Right lung (tissue), 5 donors: Measurements from ENCODE around the gene MAP2K5. TPM values are rescaled to one million over a fixed set of nuclear protein-coding genes. Genes with fewer than 3 reads are reported as not detected.

Experiments used
- DNase-seq, 2 donors: peaks; one replicate each; pipeline ENCODE4 v3.0.0-alpha.2; 2013
- polyA plus RNA-seq, 5 donors: library from polyadenylated mRNA; unstranded; fragments of 120-200 nt; gene quantifications; one replicate each; pipeline versions ENCODE4 v1.2.1 to v1.2.3, GENCODE V29; 2013; ENCODE audit warnings: inconsistent platforms in 1 of 5, low replicate concordance in 1 of 5; ENCODE audit not compliant: insufficient read length in 5 of 5, insufficient read depth in 1 of 5

MAP2K5 gene
- polyA plus RNA-seq, 5 donors, result 20.2 to 23.6 (median 21.0) TPM

GRCh38 chr15:67558502-67558901, 16.0 kb downstream of the MAP2K5 start:
- DNase-seq, result no peak

- no peak for DNase-seq
These were observed 16.7 kb downstream of the MAP2K5 start for GRCh38 chr15:67559158-67559557.

DNA sequence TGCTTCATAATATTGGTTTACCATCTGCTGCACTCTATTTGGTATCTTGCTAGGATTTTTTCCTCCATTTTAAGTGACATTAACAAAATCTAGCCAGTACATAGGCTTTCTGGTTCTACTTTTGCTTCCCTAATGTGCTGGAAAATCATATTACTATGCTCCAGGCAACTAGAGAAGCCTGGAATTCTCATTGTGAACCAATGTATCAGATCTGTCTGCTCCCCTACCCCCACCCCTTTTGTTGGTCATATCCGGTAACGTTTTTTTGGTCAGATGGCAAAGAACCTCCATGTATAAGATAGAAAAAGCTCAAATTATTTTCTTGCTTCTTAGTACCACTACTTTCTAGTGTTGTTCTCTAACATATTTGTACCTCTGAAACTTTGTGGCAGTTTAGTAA, 17.1 kb downstream of the MAP2K5 start:
- no peak for DNase-seq

- no peak for DNase-seq
These were observed 17.8 kb downstream of the MAP2K5 start for GRCh38 chr15:67560320-67560719.

DNA sequence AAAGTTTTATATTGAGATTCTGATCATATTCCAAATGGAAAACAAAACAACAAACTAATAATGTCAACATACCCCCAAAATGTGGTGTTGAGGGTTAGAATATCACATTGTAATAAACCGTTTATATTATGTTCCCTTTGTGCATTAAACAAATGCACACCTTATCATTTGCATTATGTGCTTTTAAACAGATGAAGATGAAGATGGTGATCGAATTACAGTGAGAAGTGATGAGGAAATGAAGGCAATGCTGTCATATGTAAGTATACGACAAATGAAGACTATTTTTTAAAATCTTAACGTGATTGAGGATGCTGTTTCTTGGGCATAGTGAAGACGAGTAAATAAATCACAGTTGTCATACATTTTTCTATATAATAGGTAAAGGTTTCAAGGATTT, 20.6 kb downstream of the MAP2K5 start:
- DNase-seq, result no peak

GRCh38 chr15:67564021-67564967, 21.8 kb downstream of the MAP2K5 start:
- DNase-seq, result no peak

DNA sequence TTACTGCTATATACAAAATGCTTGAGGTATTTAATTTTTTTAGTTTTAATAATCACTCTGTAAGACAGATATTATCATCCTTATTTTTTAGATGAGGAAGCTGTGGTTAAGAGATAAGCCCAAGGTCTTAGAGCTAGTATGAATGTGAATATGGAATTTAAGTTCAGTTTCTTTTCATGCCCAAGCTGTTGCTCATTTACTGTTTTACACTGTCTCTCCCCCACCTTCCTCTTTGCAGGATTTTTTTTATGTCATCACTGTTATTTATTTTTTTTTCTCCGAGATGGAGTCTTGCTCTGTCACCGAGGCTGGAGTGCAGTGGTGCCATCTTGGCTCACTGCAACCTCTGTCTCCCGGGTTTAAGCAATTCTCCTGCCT, 22.5 kb downstream of the MAP2K5 start:
- no peak for DNase-seq

DNA sequence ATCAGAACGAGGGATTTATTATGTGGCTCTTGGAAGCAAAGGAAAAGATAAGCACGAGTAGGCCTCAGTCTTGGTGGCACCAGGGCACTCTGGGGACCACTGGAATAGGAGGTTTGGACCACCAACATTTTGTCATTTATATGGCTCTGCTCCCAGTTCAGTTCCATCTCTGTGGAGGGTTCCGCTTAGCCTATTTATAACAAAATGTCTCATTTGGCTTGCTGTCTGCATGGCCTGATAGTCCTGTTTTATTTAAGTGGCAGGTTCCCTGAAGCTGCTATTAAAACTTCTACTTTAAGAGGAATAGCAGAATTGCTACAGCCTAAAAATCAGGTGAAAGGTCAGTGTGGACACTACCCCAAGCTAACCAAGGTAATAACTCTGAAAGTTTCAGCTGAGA, 27.2 kb downstream of the MAP2K5 start:
- DNase-seq, result no peak

- DNase-seq, result no peak
These were observed 28.6 kb downstream of the MAP2K5 start for GRCh38 chr15:67570875-67571647.

- no peak for DNase-seq
These were observed 29.3 kb downstream of the MAP2K5 start for GRCh38 chr15:67571648-67572415.

DNA sequence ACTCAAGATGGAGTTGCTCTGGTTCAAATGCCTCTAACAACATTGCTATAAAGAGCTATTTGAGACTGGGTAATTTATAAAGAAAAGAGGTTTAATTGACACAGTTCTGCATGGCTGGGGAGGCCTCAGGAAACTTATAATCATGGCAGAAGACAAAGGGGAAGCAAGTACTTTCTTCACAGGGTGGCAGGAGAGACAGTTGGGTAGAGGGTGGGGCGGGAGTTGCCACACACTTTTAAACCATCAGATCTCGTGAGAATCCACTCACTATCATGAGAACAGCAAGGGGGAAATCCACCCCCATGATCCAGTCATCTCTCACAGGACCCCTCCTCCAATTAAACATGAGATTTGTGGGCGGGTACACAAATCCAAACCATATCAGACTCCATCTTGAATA, 30.7 kb downstream of the MAP2K5 start:
- DNase-seq, result no peak

DNA sequence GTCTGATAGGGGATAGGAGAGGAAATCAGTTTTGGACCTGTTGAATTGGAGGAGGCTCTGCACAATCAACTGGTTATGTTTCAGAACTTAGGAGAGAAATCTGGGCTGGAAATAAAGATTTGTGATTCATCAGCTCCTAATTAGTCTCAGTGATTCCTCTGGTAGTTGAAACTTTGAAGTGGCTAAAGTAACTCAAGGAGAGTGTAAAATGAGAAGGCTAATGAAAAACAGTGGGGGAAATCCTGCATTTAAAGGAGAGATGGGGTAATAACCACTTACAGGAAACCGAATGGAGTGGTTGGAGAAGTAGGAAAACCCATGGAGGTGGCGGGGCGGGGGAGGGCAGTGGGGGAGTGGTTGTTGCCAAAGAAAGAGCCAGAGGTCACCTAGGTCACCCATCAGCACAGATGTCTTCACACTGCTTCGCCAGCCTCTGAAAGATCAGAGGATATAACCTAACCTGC, 32.6 kb downstream of the MAP2K5 start:
- DNase-seq, result no peak

DNA sequence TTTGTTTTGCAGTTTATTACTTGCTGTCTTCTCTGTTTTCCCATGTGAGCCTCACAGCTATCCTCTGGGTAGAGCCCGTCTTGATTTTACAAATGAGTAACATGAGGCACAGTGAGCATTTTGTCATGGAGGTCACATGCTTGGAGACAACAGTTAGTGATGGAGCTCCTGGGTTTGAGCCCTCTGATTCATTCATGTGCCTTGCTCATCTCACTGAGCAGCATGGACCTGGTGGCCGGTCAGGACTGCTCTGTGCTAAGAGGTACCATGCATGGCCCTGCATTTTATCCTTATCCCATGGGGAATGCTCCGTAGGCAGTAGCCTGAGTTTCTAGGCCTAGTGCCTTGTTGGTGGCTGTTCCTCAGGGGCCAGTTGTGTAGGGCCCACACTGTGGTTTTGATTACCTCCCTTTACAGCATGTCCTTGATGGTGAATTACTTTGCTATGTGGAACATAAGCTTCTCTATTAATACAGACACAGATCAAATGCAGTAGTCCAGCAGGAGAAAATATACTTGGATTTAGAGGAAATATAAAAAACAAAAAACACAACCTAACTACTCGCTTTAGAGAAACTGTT, 35.6 kb downstream of the MAP2K5 start:
- DNase-seq, result no peak

DNA sequence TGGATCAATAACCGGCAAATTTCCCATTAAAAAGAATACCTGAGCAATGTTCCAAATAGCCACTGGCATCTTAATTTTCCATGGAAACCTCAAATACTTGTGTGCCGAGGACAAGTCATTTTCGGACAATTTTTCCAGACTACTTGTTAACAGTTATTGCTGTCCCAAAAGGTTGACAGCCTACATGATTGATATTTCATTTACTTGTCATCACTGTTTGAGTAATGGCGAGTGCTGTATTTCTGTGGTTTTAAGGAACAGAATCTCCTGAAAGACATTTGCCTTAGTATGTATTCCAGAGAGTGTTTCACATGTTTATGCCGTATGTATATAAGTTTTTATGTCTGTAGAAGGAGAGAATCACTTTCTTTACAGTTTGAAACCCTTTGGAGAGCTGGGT, 36.7 kb downstream of the MAP2K5 start:
- DNase-seq, result no peak

DNA sequence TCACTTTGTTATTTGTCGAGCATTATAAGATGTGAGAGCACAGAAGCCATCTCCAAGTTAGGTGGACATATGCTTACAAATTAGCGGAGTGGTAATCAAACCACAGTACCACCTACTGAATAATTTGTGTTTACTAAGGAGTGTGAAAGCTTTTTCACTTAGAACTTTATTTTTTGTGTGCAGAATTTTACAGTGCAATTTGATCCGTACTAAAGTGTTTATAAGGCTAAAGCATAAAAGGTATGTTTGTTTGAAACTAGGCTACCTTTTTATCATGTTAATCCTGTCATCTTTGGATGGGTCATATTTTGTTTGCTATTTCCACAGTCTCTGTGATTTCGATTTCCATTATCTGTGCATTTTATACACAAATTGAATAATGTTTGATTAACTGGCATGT, 37.5 kb downstream of the MAP2K5 start:
- no peak for DNase-seq

GRCh38 chr15:67584157-67584556, 41.7 kb downstream of the MAP2K5 start:
- DNase-seq, result no peak

- DNase-seq, result no peak
These were observed 43.2 kb downstream of the MAP2K5 start for GRCh38 chr15:67585681-67586080.

DNA sequence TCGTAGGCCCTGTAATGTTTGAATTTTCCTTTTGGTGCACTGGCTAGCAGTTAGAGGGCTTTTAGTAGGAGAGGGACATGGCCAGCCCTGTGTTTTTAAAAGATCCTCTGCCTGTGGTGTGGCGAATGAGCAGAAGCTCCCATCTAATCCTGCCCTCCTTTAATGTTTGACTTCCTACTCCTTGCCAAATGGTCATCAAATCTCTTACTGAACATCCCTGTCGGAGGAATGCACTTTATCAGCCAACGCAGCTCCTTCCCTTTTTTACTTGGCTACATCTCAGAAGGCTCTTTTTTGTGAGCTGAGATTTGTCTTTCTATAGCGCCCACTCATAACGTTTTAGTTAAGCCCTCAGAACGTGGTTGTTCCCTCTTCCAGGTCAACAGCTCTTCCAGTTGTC, 44.8 kb downstream of the MAP2K5 start:
- DNase-seq, result no peak

DNA sequence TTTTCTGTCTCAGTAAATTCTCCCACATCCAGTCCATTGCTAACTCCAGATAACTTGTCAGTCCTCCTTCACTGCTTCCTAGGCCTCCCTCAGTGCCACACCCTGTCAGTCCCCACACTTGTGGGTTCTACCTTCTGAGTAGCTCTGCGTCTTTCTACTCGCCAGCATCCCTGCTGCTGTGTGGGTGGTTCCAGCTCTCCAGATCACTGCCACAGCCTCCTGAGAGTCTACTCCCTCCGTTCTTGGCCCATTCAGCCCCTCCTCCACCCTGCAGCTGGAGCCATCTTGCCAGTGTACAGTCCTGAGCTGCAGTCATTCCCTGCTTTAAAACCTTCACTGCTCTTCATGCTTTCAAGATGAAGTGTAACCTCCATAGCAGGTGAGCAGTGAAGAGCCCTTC, 45.3 kb downstream of the MAP2K5 start:
- DNase-seq, result no peak

GRCh38 chr15:67590191-67590590, 47.7 kb downstream of the MAP2K5 start:
- no peak for DNase-seq

DNA sequence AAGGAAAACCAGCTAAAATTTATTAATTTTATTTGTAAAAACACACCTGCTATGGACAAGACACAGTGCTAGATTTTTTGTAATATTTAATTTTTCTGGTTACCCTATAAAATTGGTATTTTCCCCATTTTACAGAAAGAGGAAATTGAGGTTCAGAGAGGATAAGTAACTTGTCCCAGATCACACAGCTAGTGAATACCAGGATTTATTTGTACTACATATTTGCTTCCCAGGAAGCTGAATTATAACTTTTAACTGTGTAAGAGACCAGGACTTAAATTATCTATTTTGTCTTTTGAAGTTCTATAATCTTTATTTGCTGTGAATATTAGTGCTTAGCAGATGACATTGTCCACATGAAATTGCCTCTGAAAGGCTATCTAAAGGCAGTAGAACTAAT, 49.7 kb downstream of the MAP2K5 start:
- DNase-seq, result no peak

- DNase-seq, result no peak
These were observed 51.1 kb downstream of the MAP2K5 start for GRCh38 chr15:67593562-67593961.
